Fibroblast of lung (primary cell): Measurements from ENCODE around the gene EFNB3.

Experiments
- EZH2 ChIP-seq: IDR thresholded peaks from 2 replicates; pipeline ENCODE4 v1.5.1; 2012; ENCODE audit warnings: low read length, control low read depth, mild to moderate bottlenecking; ENCODE audit errors: missing control alignments
- TF ChIP-seq, protein P1 (sequence below), 2 donors: IDR thresholded peaks in 1 of 2; conservative IDR thresholded peaks in 1 of 2; 1 replicate in 1 of 2; 2 replicates in 1 of 2; pipeline ENCODE4 v1.5.1; 2011 to 2012; ENCODE audit warnings: low read length in 2 of 2, control low read depth in 1 of 2, inconsistent platforms in 1 of 2, low read depth in 1 of 2, mild to moderate bottlenecking in 1 of 2

DNA sequence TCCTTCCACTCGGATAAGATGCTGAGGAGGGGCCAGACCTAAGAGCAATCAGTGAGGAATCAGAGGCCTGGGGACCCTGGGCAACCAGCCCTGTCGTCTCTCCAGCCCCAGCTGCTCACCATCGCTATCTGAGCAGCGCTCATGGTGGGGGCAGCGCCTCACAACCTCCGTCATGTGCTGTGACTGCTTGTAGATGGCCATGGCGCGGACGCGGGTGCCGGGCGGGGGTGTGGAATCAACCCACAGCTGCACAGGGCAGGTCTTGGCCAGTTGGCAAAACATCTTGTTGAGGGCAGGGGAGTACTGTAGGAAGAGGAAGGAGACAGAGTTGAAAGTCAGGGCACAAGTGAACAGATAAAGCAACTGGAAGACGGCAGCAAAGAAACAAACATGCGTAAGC lies 30.1 kb upstream of the EFNB3 start:
- TF ChIP-seq, protein P1, sequence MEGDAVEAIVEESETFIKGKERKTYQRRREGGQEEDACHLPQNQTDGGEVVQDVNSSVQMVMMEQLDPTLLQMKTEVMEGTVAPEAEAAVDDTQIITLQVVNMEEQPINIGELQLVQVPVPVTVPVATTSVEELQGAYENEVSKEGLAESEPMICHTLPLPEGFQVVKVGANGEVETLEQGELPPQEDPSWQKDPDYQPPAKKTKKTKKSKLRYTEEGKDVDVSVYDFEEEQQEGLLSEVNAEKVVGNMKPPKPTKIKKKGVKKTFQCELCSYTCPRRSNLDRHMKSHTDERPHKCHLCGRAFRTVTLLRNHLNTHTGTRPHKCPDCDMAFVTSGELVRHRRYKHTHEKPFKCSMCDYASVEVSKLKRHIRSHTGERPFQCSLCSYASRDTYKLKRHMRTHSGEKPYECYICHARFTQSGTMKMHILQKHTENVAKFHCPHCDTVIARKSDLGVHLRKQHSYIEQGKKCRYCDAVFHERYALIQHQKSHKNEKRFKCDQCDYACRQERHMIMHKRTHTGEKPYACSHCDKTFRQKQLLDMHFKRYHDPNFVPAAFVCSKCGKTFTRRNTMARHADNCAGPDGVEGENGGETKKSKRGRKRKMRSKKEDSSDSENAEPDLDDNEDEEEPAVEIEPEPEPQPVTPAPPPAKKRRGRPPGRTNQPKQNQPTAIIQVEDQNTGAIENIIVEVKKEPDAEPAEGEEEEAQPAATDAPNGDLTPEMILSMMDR (conservative IDR thresholded peaks at IDR 0.05 in 1 of 2, IDR thresholded peaks at IDR 0.05 in 1 of 2; ENCODE audit: low read depth in 1 of 2, low read length in 2 of 2) = no peak
- TF ChIP-seq EZH2 = no peak
